Smooth muscle cell of the coronary artery (primary cell): ENCODE measurements around the gene B4GALT7. TPM values are rescaled to one million over a fixed set of nuclear protein-coding genes. Genes with fewer than 3 reads are reported as not detected.

ENCODE experiments used
- total RNA-seq: library from RNA; depleted of rRNA; stranded (reverse); fragments of >200 nt; gene quantifications from 2 replicates; pipeline ENCODE4 v1.2.3, GENCODE V29; 2014; ENCODE audit warnings: low replicate concordance

B4GALT7 gene
- 29.0 and 45.6 TPM in 2 replicates for total RNA-seq

GRCh38 chr5:177599731-177600507 lies at the start of gene B4GALT7:
B4GALT7 (plus strand) TSS chr5:177600132; CDS start chr5:177600211, 79 bp downstream.

GRCh38 chr5:177554474-177555111 lies 45.3 kb upstream of the B4GALT7 start, which contains the start of gene FAM193B:
FAM193B (minus strand) TSS chr5:177554563; CDS start chr5:177554458, 105 bp downstream.

GRCh38 chr5:177592010-177592834 lies 7.7 kb upstream of the B4GALT7 start, which contains the start of gene TMED9:
TMED9 (plus strand) TSS chr5:177592203; CDS start chr5:177592215, 12 bp downstream.

Other genes with a start within 250 kb of the B4GALT7 start
- gene LMAN2, start 248.5 kb upstream of the B4GALT7 start, total RNA-seq: 415 and 1,275 TPM in 2 replicates
- gene RGS14, start 242.2 kb upstream of the B4GALT7 start, total RNA-seq: 1.8 and 2.3 TPM in 2 replicates
- not detected in 2 replicates for gene SLC34A1, start 215.7 kb upstream of the B4GALT7 start, total RNA-seq
- gene PFN3, start 199.5 kb upstream of the B4GALT7 start, total RNA-seq: not detected in 2 replicates
- 0.12 and 0.90 TPM in 2 replicates for gene F12, start 190.6 kb upstream of the B4GALT7 start, total RNA-seq
- 18.3 and 18.8 TPM in 2 replicates for gene GRK6, start 173.5 kb upstream of the B4GALT7 start, total RNA-seq
- 2.0 and 6.4 TPM in 2 replicates for gene PRR7, start 153.3 kb upstream of the B4GALT7 start, total RNA-seq
- 150 and 201 TPM in 2 replicates for gene DBN1, start 126.5 kb upstream of the B4GALT7 start, total RNA-seq
- gene PDLIM7, start 102.5 kb upstream of the B4GALT7 start, total RNA-seq: 25.5 and 147 TPM in 2 replicates
- 0.90 and 0.94 TPM in 2 replicates for gene DOK3, start 90.3 kb upstream of the B4GALT7 start, total RNA-seq
- gene DDX41, start 83.2 kb upstream of the B4GALT7 start, total RNA-seq: 138 and 249 TPM in 2 replicates
- gene FAM193B, start 45.6 kb upstream of the B4GALT7 start, total RNA-seq: 18.0 and 21.5 TPM in 2 replicates
- gene TMED9, start 7.9 kb upstream of the B4GALT7 start, total RNA-seq: 146 and 251 TPM in 2 replicates
- gene FAM153A, start 182.8 kb downstream of the B4GALT7 start, total RNA-seq: not detected in 2 replicates